Panc1 (cell line): ENCODE data around the gene MCRIP2. TPM values are rescaled to one million over a fixed set of nuclear protein-coding genes. Genes with fewer than 3 reads are reported as not detected.

Experiments
- ATAC-seq: fragments of 200-7000 bp; cut with Tn5 transposase; 2 replicates; pipeline ENCODE4 v1.9.1; 2020; ENCODE audit warnings: mild to moderate bottlenecking, moderate library complexity
- BruUV-seq: library from RNA; stranded (reverse); fragments of 400-500 nt; replicated peaks from 2 replicates; lab custom pipeline; 2021; lab: Mats Ljungman, UMichigan
- CTCF ChIA-PET: fragments of 300-600 bp; sonication (Branson Sonifier 250); formaldehyde crosslinking; loops from one replicate; lab custom pipeline; 2022; ENCODE audit warnings: antibody characterized with exemption; lab: Charles Lee
- POLR2A ChIA-PET: fragments of 300-600 bp; sonication (Branson Sonifier 250); formaldehyde crosslinking; loops from one replicate; lab custom pipeline; 2022; ENCODE audit warnings: antibody characterized with exemption; lab: Charles Lee
- DNase-seq: peaks from one replicate; pipeline ENCODE4 v3.0.0-alpha.2; 2010; ENCODE audit warnings: low read depth, low spot score
- H3K27ac ChIP-seq: 2 replicates; pipeline ENCODE4 v1.5.1; 2011; ENCODE audit warnings: mild to moderate bottlenecking, low read length, inconsistent platforms
- H3K27me3 ChIP-seq: fragments of 200-500 bp; sonication (Bioruptor generic); 2 replicates; pipeline ENCODE4 v1.6.0; 2014; ENCODE audit warnings: low read length, inconsistent platforms; ENCODE audit not compliant: control insufficient read depth, insufficient read depth
- H3K36me3 ChIP-seq: fragments of 200-500 bp; sonication (Bioruptor generic); 2 replicates; pipeline ENCODE4 v1.5.1; 2014; ENCODE audit warnings: inconsistent platforms, mild to moderate bottlenecking, low read length, moderate library complexity; ENCODE audit not compliant: control insufficient read depth, insufficient read depth
- H3K4me1 ChIP-seq: 2 replicates; pipeline ENCODE4 v1.5.1; 2011; ENCODE audit warnings: inconsistent platforms, mild to moderate bottlenecking, low read length, moderate library complexity; ENCODE audit not compliant: control insufficient read depth, insufficient read depth
- H3K4me3 ChIP-seq, 2 experiments: 2 replicates each; pipeline ENCODE4 v1.5.1; 2011 to 2012; ENCODE audit warnings: low read depth in 2 of 2, low read length in 2 of 2, mild to moderate bottlenecking in 2 of 2, inconsistent platforms in 1 of 2, moderate library complexity in 1 of 2
- H3K9me3 ChIP-seq: fragments of 200-500 bp; sonication (Bioruptor generic); 2 replicates; pipeline ENCODE4 v1.5.1; 2014; ENCODE audit warnings: low read depth, mild to moderate bottlenecking, inconsistent platforms, low read length, moderate library complexity; ENCODE audit not compliant: control insufficient read depth, insufficient read depth
- CTCF ChIP-seq: fragments of 450-650 bp; IDR thresholded peaks from 2 replicates; pipeline ENCODE4 v1.5.1; 2017; ENCODE audit warnings: mild to moderate bottlenecking
- POLR2AphosphoS5 ChIP-seq: IDR thresholded peaks from 2 replicates; pipeline ENCODE4 v1.6.1; 2012; ENCODE audit warnings: mild to moderate bottlenecking, low read depth, low read length, moderate library complexity
- SIN3A ChIP-seq: IDR thresholded peaks from 2 replicates; pipeline ENCODE4 v1.6.1; 2012; ENCODE audit warnings: low read depth, mild to moderate bottlenecking, low read length, moderate library complexity, borderline replicate concordance; ENCODE audit not compliant: insufficient read depth
- TCF7L2 ChIP-seq: IDR thresholded peaks from 2 replicates; pipeline ENCODE4 v1.6.1; 2011; ENCODE audit warnings: mild to moderate bottlenecking, low read depth, low read length, inconsistent platforms
- in situ Hi-C: cut with HindIII; loops from 2 replicates; pipeline ENCODE4 v1.10.0; 2016; ENCODE audit warnings: low sequenced_read_pairs, low pct_unique_long_range_greater_than_20kb
- intact Hi-C: fragments of 100-400 bp; cut with micrococcal nuclease; formaldehyde crosslinking; loops from one replicate; pipeline ENCODE4 v1.10.0; 2022; ENCODE audit not compliant: unreplicated experiment
- total RNA-seq: library from RNA; stranded (reverse); gene quantifications from one replicate; pipeline ENCODE4 v1.2.1, GENCODE V29; 2021; ENCODE audit not compliant: unreplicated experiment
- TF ChIP-seq, protein P1 (sequence below), 2 experiments: IDR thresholded peaks; 2 replicates each; pipeline ENCODE4 v1.6.1; 2011 to 2012; ENCODE audit warnings: low read depth in 2 of 2, control low read depth in 1 of 2, low read length in 1 of 2, mild to moderate bottlenecking in 1 of 2, moderate library complexity in 1 of 2; ENCODE audit not compliant: insufficient read depth in 1 of 2

Gene MCRIP2
- total RNA-seq, 1 experiment from 2014 or later = 91.6 TPM

DNA sequence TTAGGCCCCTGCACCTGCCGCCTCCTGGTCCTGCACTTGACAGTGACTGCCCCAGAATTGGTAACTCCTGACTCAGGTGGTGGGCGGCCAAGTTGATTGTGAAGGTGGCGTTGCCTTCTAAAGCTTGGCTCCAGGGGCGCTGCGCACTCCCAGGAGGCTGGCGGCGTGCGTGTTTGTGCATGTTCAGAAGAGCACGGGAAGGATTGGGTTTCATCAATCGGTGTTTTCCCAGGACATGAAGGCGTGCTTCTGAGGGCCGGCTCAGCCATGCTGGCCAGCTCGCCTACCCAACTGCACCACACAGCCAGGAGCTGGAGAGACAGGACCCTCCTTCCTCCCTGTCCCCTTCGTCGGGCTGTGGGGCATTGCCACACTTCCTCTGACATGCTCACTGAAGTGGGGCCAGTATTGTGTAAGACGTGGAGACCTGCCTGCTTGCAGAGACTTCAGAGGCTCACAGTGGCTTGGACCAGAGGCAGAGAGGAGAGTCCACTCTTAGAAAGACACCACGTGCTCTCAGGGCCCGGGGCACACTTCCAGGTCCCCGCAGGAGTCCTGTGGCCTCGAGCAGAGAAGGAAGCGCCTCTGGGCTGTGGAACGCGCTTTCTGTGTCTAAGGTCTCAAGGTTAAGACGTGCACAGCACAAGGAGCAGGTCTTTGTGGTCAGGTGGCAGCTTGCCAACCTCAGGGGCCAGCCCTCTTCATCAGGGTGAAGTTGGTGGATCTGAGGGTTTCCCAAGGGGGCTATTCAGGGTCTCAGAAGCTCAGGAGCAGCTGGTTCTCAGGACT, 48.9 kb upstream of the MCRIP2 start:
- Histone ChIP-seq H3K9me3 (no peaks in the 10 kb centered on the region), H3K4me1 (peaks cover 26% of the 10 kb centered on the region), H3K36me3 (no peaks in the 10 kb centered on the region), H3K27ac (peak overlapping the region; percentile 18), H3K27me3 (no peaks in the 10 kb centered on the region), H3K4me3 (no peak overlapping the region)
- in situ Hi-C loops = no loop called here
- intact Hi-C loops = no loop called here
- CTCF ChIA-PET = no interaction called here
- POLR2A ChIA-PET = no interaction called here
- TF ChIP-seq SIN3A = no peak
- TF ChIP-seq POLR2AphosphoS5 = no peak
- TF ChIP-seq, protein P1, sequence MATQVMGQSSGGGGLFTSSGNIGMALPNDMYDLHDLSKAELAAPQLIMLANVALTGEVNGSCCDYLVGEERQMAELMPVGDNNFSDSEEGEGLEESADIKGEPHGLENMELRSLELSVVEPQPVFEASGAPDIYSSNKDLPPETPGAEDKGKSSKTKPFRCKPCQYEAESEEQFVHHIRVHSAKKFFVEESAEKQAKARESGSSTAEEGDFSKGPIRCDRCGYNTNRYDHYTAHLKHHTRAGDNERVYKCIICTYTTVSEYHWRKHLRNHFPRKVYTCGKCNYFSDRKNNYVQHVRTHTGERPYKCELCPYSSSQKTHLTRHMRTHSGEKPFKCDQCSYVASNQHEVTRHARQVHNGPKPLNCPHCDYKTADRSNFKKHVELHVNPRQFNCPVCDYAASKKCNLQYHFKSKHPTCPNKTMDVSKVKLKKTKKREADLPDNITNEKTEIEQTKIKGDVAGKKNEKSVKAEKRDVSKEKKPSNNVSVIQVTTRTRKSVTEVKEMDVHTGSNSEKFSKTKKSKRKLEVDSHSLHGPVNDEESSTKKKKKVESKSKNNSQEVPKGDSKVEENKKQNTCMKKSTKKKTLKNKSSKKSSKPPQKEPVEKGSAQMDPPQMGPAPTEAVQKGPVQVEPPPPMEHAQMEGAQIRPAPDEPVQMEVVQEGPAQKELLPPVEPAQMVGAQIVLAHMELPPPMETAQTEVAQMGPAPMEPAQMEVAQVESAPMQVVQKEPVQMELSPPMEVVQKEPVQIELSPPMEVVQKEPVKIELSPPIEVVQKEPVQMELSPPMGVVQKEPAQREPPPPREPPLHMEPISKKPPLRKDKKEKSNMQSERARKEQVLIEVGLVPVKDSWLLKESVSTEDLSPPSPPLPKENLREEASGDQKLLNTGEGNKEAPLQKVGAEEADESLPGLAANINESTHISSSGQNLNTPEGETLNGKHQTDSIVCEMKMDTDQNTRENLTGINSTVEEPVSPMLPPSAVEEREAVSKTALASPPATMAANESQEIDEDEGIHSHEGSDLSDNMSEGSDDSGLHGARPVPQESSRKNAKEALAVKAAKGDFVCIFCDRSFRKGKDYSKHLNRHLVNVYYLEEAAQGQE (IDR thresholded peaks at IDR 0.05; ENCODE audit: insufficient read depth in 1 of 2, low read depth in 2 of 2, low read length in 1 of 2) = no peak
- TF ChIP-seq CTCF = no peak
- no peak for TF ChIP-seq TCF7L2
- DNase-seq (no peak), ATAC-seq (no peak)
- no TSS peak for BruUV-seq

GRCh38 chr16:593406-593805, 48.2 kb upstream of the MCRIP2 start:
- H3K27me3 ChIP-seq = no peaks in the 10 kb centered on the region
- CTCF ChIA-PET = no interaction called here
- intact Hi-C loops (no loop called here), in situ Hi-C loops (no loop called here)
- TF ChIP-seq, protein P1 (IDR thresholded peaks at IDR 0.05; ENCODE audit: insufficient read depth in 1 of 2, low read depth in 2 of 2, low read length in 1 of 2) = no peak
- no peak for TF ChIP-seq TCF7L2
- TF ChIP-seq POLR2AphosphoS5 = no peak
- TF ChIP-seq SIN3A = no peak
- TF ChIP-seq CTCF = no peak
- no peaks in the 10 kb centered on the region for H3K9me3 ChIP-seq
- H3K4me1 ChIP-seq = peaks cover 26% of the 10 kb centered on the region
- ATAC-seq (no peak), DNase-seq (no peak)
- peak overlapping the region; percentile 18 for H3K27ac ChIP-seq
- H3K4me3 ChIP-seq = no peak overlapping the region
- BruUV-seq = no TSS peak
- POLR2A ChIA-PET = no interaction called here
- H3K36me3 ChIP-seq = no peaks in the 10 kb centered on the region
